GM12891 (cell line): ENCODE data around the gene NRGN.

ENCODE experiments used
- POLR2A ChIP-seq: IDR thresholded peaks from 2 replicates; pipeline ENCODE4 v1.6.1; 2011; ENCODE audit warnings: low read depth, low read length, control low read depth
- POLR2AphosphoS5 ChIP-seq: IDR thresholded peaks from 2 replicates; pipeline ENCODE4 v1.6.1; 2011; ENCODE audit warnings: low read depth, low read length, control low read depth
- SPI1 ChIP-seq: IDR thresholded peaks from 2 replicates; pipeline ENCODE4 v1.6.1; 2011; ENCODE audit warnings: low read depth, low read length, control low read depth

- TF ChIP-seq POLR2A (no peak), POLR2AphosphoS5 (no peak), SPI1 (no peak)
Observed at GRCh38 chr11:124748100-124748418, 8.3 kb downstream of the NRGN start.
